Fibroblast of mammary gland (primary cell): ENCODE data around the gene NOS1AP.

Experiments
- DNase-seq: peaks from one replicate; pipeline ENCODE4 v3.0.0-alpha.2; 2010; ENCODE audit warnings: low read depth
- H3K4me3 ChIP-seq: 2 replicates; pipeline ENCODE4 v1.5.1; 2011; ENCODE audit warnings: low read depth, mild to moderate bottlenecking, low read length, moderate library complexity; ENCODE audit not compliant: control insufficient read depth
- CTCF ChIP-seq: conservative IDR thresholded peaks from 2 replicates; pipeline ENCODE4 v1.5.1; 2011; ENCODE audit warnings: low read depth, low read length, inconsistent platforms; ENCODE audit not compliant: control insufficient read depth, insufficient read depth

NOS1AP gene

DNA sequence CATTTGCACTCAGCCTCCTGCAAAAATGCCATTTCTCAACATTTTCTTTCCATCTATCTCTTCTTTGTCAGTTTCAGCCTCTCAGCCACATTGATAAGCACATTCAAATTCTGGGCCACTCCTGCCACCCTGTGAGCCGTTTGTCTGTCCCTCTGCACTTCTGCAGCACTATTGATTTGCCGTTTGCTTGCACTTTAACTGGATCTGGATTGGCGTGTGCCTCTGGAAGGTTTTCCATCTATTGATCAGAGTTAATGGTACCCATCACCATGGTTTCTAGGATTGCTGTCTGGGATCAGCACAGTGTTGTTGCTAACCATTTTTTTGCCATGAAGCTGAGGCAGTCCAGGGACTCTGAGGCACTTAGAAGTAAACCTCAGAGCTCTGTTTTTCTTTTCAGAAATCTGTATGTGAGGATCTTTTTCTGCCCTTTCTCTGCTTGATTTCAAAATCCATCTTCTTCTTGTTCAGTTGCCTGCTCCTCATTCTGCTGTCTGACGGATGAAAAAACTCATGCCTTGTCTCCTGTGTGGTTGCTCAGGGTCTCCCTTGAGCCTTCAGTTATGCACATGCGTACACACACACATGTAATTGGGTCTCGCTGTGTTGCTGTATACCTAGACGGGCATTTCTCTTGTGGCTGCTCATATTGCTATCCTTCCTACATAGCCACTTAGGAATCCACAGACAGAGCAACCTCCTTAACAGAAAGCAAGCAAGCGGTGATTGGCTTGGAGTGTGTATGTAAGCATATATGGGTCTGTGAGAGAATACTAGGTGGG is 67.9 kb downstream of the NOS1AP start:
- TF ChIP-seq CTCF: no peak
- H3K4me3 ChIP-seq: no peak overlapping the region
- no peak for DNase-seq

GRCh38 chr1:162138112-162138511 is 68.6 kb downstream of the NOS1AP start:
- no peak for DNase-seq
- no peak for TF ChIP-seq CTCF
- no peak overlapping the region for H3K4me3 ChIP-seq

- no peak for TF ChIP-seq CTCF
- H3K4me3 ChIP-seq: no peak overlapping the region
- no peak for DNase-seq
Observed at GRCh38 chr1:162138599-162139181, 69.2 kb downstream of the NOS1AP start.

- no peak overlapping the region for H3K4me3 ChIP-seq
- TF ChIP-seq CTCF: no peak
- no peak for DNase-seq
Observed at GRCh38 chr1:162139211-162139610, 69.7 kb downstream of the NOS1AP start.

- peak; percentile 62 for DNase-seq
- no peak overlapping the region for H3K4me3 ChIP-seq
- no peak for TF ChIP-seq CTCF
Observed at GRCh38 chr1:162141281-162142054, 72.0 kb downstream of the NOS1AP start.

GRCh38 chr1:162142968-162143367 is 73.5 kb downstream of the NOS1AP start:
- no peak for TF ChIP-seq CTCF
- H3K4me3 ChIP-seq: no peak overlapping the region
- DNase-seq: no peak
